KOPT-K1 (cell line): ENCODE measurements around the gene ZNF148.
"Not testable (repeated sequence)": the region's sequence is repeated elsewhere in the genome, so short reads cannot be mapped to it uniquely, and the experiment has no call there.

Source experiments
- H3K27ac ChIP-seq: fragments of 200-600 bp; sonication (generic); 2 replicates; pipeline ENCODE4 v1.5.1; 2016; ENCODE audit warnings: antibody characterized with exemption, mild to moderate bottlenecking, low read depth, low read length; ENCODE audit not compliant: poor library complexity, severe bottlenecking
- H3K36me3 ChIP-seq: fragments of 200-600 bp; sonication (generic); 2 replicates; pipeline ENCODE4 v1.5.1; 2017; ENCODE audit warnings: antibody characterized with exemption, mild to moderate bottlenecking, low read length, moderate library complexity; ENCODE audit not compliant: insufficient read depth
- H3K9me3 ChIP-seq: fragments of 200-600 bp; sonication (generic); 2 replicates; pipeline ENCODE4 v1.5.1; 2017; ENCODE audit warnings: antibody characterized with exemption, low read length, mild to moderate bottlenecking; ENCODE audit not compliant: insufficient read depth, poor library complexity, severe bottlenecking

The ZNF148 gene, protein sequence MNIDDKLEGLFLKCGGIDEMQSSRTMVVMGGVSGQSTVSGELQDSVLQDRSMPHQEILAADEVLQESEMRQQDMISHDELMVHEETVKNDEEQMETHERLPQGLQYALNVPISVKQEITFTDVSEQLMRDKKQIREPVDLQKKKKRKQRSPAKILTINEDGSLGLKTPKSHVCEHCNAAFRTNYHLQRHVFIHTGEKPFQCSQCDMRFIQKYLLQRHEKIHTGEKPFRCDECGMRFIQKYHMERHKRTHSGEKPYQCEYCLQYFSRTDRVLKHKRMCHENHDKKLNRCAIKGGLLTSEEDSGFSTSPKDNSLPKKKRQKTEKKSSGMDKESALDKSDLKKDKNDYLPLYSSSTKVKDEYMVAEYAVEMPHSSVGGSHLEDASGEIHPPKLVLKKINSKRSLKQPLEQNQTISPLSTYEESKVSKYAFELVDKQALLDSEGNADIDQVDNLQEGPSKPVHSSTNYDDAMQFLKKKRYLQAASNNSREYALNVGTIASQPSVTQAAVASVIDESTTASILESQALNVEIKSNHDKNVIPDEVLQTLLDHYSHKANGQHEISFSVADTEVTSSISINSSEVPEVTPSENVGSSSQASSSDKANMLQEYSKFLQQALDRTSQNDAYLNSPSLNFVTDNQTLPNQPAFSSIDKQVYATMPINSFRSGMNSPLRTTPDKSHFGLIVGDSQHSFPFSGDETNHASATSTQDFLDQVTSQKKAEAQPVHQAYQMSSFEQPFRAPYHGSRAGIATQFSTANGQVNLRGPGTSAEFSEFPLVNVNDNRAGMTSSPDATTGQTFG

DNA sequence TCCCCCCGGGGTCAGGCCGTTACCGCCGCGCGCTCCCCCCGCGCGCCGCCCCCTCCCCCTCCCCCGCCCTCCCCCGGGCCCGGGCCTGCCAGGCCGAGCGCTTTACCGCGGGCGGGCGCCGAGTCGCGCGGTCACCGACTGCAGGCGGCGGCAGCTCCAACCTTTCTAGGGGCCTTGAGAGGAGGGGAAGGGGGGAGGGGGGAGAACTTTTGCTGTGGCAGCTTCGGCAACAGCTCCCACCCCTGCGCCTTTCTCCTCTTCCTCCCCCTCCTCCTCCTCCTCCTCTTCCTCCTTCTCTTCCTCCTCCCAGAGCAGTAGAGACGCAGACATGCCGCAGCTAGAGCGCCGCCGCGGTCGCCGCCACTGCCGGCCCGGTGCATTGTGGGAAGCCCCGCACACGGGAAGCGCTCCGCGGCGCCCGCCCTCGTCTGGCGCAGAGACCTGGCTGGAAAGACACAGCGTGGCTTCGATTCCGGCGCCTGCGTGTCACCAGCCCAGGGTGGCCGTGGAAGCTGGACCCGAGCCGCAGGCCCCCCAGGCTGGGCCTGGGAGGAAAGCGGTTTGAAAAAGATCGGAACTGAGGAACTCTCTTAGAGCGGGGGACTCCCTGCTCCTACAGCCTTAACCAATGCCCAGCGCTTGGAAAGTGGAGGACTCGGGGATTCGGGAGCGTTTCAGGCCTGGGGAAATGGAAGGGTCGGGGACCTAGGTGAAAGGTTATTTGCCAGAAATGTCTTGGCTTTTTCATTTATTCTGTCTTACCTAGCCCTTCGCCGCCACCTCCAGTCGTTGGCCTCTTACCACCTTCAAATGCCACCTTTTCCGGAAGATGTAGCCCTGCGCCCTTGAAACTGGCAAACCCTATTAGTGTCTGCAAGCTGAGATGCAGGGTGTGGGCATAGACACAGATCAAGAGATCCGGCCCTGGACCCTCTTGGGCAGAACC is at the start of gene ZNF148:
ZNF148 (minus strand) TSS at position 330 of the 946 bp plus-strand sequence. CDS start 61,685 bp downstream, outside the sequence.
- no peaks in the 10 kb centered on the region for H3K9me3 ChIP-seq

DNA sequence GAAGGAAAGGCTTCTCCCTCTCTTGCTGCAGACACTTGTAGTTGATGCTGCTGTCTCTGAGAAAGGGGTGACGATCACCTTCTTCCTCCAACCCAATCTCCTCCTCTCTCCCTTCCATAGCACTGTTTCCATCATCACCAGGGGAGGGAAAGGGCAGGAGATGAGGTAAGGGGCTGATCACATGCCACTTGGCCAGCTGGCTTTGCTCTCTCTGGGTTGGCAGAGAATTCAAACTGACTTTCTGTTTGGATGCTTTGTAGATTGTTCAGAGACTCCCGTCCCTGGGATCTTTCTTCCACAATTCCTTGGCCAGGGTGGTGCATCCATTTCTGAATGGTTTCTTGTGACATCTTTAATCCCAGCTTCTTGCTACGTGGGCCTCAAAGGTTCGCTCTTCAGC is 43.2 kb upstream of the ZNF148 start:
- no peak overlapping the region for H3K27ac ChIP-seq
- H3K36me3 ChIP-seq: no peaks in the 10 kb centered on the region
- H3K9me3 ChIP-seq: no peaks in the 10 kb centered on the region

More for the DNA sequence above, at the start of gene ZNF148:
- Histone ChIP-seq H3K27ac (peak within 1 kb of the TSS; percentile 91), H3K36me3 (peaks cover 9% of the 10 kb centered on the region)

DNA sequence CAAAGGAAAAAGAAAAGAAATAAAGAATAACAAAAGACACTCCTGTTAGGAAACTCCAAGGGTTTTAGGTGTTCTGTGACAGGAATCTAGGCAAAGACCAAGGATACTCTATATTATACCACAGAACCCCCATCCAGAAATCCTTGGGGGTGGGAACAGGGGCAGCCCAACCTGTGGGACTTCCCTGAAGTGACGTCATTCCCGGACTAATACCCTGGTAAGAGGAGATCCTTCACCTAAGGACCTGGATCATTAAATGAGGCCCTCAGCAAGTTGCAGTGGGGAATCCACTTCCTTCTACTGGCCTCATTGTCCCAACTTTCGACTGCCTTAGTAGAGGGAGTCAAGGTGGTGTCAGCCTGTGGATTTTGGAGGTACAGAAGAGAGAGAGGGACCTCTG is 41.1 kb upstream of the ZNF148 start:
- Histone ChIP-seq H3K9me3 (no peaks in the 10 kb centered on the region), H3K27ac (no peak overlapping the region), H3K36me3 (no peaks in the 10 kb centered on the region)

DNA sequence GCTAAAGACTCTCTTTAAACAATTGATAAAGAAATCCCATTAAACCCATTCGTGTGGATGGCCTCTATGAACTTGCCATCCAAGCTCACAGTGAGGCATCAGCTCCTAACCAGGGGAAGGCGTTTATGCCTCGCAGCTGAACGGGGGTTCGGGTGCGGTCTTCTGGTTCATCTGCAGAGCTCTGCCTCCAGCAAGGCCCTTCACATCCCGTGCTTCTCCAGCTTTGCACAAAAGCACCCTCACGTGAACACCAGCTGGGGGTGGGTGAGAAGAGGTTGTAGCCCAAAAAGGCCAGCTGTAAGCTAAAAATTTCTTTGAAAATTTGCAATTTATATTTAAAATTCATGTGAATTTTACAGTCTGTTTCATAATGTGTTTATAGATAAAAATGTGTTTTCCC is 39.5 kb upstream of the ZNF148 start:
- H3K9me3 ChIP-seq: no peaks in the 10 kb centered on the region
- H3K27ac ChIP-seq: no peak overlapping the region
- H3K36me3 ChIP-seq: no peaks in the 10 kb centered on the region

DNA sequence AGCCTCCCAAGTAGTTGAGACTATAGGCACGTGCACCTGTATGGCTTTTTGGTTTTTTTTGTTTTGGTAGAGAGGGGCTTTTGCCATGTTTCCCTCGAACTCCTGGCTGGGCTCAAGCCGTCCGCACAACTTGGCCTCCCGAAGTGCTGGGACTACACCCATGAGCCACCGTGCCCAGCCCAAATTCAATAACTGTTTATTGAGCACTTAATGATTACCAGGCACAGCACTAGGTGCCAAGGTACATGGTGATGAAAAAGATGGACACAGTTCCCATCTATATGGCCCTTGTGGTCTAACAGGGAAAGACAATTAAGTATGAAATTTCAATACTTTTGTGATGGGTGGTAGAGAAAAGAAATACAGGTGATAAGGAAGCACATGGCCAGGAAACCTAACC is 35.8 kb upstream of the ZNF148 start:
- Histone ChIP-seq H3K36me3 (no peaks in the 10 kb centered on the region), H3K9me3 (peaks cover 4% of the 10 kb centered on the region), H3K27ac (no peak overlapping the region)

DNA sequence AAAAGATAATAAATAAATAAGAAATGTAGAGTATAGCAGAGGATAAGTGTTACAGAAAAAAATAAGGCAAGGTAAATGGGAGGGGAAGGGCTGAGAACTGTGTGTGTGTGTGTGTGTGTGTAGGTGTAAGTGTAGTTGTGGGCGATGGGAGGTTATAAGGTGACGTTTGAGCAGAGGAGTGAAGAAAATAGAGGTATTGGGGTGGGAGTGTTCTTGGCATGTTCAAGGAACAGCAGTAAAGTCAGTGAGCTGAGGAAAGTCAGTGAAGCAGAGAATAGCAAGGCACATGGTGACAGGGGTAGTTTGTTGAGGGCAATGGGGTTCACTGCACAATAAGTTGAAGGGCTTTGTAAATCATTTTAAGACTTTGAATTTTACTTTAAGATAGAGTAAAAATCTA is 30.9 kb upstream of the ZNF148 start:
- H3K36me3 ChIP-seq: no peaks in the 10 kb centered on the region
- no peak overlapping the region for H3K27ac ChIP-seq
- peaks cover 12% of the 10 kb centered on the region for H3K9me3 ChIP-seq

DNA sequence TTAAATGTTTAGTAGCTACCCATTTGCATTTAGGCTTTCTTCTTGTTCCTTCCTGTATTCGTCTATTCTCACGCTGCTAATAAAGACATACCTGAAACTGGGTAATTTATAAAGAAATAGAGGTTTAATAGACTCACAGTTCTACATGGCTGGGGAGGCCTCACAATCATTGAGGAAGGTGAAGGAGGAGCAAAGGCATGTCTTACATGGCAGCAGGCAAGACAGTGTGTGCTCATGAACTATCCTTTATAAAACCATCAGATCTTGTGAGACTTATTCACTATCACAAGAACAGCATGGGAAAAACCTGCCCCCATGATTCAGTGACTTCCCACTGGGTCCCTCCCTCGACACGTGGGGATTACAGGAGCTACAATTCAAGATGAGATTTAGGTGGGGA is 30.4 kb upstream of the ZNF148 start:
- H3K9me3 ChIP-seq: peaks cover 12% of the 10 kb centered on the region
- H3K36me3 ChIP-seq, H3K27ac ChIP-seq: not testable (repeated sequence)

DNA sequence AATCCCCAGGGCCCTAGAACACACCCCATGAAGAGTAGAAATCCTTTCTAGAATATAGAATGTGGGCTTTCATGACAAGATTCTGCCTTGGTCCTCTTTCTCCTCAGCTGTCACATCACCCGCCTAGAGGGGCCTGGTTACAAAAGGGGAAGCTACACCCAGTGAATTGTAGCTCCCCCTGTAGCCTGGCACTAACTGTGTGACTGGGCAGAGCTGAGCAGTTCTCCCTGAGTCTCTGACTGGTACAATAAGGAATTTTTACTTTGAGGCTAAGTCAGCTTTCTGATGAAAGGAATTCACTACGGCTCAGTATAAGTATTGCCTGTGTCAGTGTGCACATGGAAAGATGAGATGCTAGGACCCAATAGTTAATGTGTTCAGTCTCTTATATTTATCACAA is 28.7 kb upstream of the ZNF148 start:
- no peak overlapping the region for H3K27ac ChIP-seq
- no peaks in the 10 kb centered on the region for H3K36me3 ChIP-seq
- H3K9me3 ChIP-seq: peaks cover 12% of the 10 kb centered on the region

DNA sequence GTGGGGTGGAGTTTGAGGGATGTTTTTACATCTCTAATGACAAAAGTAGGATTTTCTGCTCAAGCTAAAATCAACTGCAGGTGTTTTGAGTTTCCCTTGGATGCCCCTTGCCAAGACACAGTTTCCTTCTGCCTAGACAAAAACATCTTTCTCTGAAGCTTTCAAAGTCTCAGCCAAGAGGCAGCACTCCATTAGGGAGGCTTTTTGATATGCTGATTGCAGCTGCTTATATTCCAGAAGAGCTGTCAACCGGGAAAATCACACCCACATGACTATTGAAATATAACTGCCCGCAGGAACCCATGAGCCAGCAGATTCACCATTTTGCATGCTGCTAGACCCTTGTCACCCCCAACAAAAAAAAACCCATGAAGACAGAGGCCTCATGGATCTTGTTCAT is 27.5 kb upstream of the ZNF148 start:
- Histone ChIP-seq H3K9me3 (peaks cover 12% of the 10 kb centered on the region), H3K27ac (no peak overlapping the region)

DNA sequence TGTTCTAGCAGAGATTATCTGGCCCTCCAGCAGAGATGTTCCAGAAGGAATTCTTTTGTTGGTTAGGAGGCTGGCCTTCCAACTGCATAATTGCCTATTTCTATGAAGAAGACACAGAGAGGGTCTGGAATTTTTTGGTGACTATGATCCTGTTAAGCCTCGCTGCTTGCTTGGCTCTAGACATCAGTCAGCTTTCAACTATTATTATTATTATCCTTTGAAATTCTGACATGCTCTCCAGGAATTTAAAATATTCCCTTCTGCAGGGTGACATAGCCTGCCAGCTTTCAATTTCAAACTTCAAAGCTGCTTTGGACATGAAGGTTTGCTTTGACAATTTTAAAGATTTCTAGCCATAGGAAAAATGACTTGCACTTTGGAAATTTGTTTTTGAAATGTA is 26.3 kb upstream of the ZNF148 start:
- Histone ChIP-seq H3K9me3 (peaks cover 9% of the 10 kb centered on the region), H3K27ac (no peak overlapping the region), H3K36me3 (no peaks in the 10 kb centered on the region)

More for the DNA sequence above, 27.5 kb upstream of the ZNF148 start:
- H3K36me3 ChIP-seq: no peaks in the 10 kb centered on the region

DNA sequence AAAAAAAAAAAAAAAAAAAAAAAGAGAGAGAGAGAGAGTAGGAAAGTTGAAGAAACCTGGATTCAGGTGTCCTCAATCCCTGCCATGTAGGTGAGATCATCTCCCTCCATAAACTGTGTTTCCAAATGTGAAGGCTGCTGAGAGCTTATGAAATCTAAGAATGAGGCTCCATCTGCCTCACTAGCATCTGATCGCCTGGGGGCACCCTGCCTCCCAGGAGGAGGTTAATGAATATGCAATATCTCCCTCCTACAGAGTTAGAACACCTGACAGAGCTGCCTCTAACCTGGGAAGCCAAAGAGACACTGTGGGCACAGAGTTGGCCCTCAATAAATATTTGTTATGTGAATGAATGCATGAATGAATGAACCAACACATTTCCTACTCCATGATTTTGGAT is 23.8 kb upstream of the ZNF148 start:
- H3K27ac ChIP-seq: no peak overlapping the region
- H3K36me3 ChIP-seq: no peaks in the 10 kb centered on the region
- H3K9me3 ChIP-seq: no peaks in the 10 kb centered on the region

DNA sequence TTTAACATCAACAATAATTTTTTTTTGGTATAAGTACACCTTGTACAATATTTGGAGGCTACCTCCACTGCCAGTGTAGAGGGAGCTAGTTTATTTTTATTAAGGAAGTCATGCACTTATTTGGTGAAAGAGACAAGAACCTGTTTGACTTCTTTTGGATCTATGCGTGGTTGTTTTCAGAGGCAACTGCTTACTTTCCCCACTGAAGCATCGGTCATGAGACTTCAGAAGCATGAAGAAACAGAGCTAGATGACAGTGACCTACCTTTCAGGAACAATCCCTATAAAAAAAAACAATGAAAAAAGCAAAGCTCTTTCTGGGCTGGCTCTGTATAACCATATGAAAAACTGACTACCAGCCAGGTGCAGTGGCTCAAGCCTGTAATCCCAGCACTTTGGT is 20.0 kb upstream of the ZNF148 start:
- Histone ChIP-seq H3K27ac (no peak overlapping the region), H3K36me3 (no peaks in the 10 kb centered on the region), H3K9me3 (no peaks in the 10 kb centered on the region)

DNA sequence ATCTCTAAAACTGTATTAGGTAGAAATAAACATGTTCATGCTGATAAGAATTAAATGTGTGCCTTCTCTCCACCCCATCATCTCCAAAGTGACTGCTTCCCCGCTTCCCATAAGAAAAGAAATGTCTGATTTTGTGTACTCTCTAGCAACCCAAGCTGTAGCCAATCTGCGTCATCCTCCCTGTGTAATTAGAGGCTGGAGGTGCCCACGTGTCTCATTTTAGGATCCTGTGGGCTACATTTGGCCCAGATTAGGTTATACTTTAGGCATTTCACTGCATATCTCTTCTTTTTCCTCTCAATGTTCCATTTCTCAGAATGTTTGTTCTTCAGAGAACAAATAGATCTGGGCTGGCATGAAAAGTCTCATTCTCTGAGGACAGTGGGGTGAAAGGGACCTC is 19.3 kb upstream of the ZNF148 start:
- no peaks in the 10 kb centered on the region for H3K36me3 ChIP-seq
- H3K9me3 ChIP-seq: no peaks in the 10 kb centered on the region
- no peak overlapping the region for H3K27ac ChIP-seq

DNA sequence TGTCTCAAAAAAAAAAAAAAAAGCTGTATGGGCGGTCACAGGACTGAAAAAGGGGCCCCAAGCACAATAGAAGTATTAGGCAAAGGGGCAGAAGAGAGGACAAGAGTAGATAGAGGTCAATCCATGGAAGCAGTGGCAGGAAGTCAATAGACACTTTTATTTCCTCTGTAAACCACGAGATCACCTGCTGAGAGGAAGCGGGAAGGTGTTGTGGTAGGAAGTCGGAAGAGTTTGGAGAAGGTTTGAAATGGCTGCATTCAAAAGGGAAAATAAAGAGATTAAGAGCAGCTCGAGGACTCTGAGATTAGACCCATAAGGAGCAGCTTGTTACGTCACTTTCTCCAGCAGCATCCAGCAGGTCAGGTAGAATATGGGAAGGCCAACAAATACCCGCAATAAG is 14.2 kb upstream of the ZNF148 start:
- H3K27ac ChIP-seq: no peak overlapping the region
- H3K9me3 ChIP-seq: no peaks in the 10 kb centered on the region
- no peaks in the 10 kb centered on the region for H3K36me3 ChIP-seq

DNA sequence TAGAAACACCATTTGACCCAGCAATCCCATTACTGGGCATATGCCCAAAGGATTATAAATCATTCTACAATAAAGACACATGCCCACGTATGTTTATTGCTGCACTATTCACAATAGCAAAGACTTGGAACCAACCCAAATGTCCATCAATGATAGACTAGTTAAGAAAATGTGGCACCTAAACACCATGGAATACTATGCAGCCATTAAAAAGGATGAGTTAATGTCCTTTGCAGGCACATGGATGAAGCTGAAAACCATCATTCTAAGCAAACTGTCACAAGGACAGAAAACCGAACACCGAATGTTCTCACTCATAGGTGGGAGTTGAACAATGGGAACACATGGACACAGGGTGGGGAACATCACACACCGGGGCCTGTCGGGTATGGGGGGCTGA is 13.2 kb upstream of the ZNF148 start:
- H3K27ac ChIP-seq, H3K36me3 ChIP-seq, H3K9me3 ChIP-seq: not testable (repeated sequence)
